Endothelial cell of umbilical vein (primary cell): ENCODE measurements around the gene ADA. TPM values are rescaled to one million over a fixed set of nuclear protein-coding genes. Genes with fewer than 3 reads are reported as not detected.
A peak's percentile ranks its signal among the peaks of the same experiment; 100 is the strongest.

Source experiments
- BruUV-seq: library from RNA; stranded (reverse); fragments of 400-500 nt; replicated peaks from 2 replicates; lab custom pipeline; 2021; lab: Mats Ljungman, UMichigan
- CTCF ChIA-PET: fragments of 300-600, 350-600 bp; sonication (Branson Sonifier 250); formaldehyde crosslinking; loops from one replicate; lab custom pipeline; 2021; ENCODE audit warnings: antibody characterized with exemption, inconsistent platforms; lab: Charles Lee
- POLR2A ChIA-PET: fragments of 300-600, 350-600 bp; sonication (Branson Sonifier 250); formaldehyde crosslinking; loops from one replicate; lab custom pipeline; 2021; ENCODE audit warnings: antibody characterized with exemption, inconsistent platforms; lab: Charles Lee
- DNase-seq: peaks from one replicate; pipeline ENCODE4 v3.0.0-alpha.2; 2011; ENCODE audit warnings: low read depth, low spot score
- FAIRE-seq: peaks from 2 replicates; lab custom pipeline; 2011; peaks lifted over from hg19 to GRCh38; lab: Jason Lieb, UNC
- H2AFZ ChIP-seq: 2 replicates; pipeline ENCODE4 v1.6.0; 2012; ENCODE audit warnings: low read depth, low read length, control low read depth, inconsistent platforms
- H3K27ac ChIP-seq: 2 replicates; pipeline ENCODE4 v1.5.1; 2011; ENCODE audit warnings: low read depth, mild to moderate bottlenecking, control low read depth, low read length, moderate library complexity; ENCODE audit not compliant: insufficient read depth
- H3K27me3 ChIP-seq, 2 experiments: 2 replicates each; pipeline versions ENCODE4 v1.6.0 to v1.6.1; 2011; ENCODE audit warnings: low read length in 2 of 2, mixed read lengths in 1 of 2; ENCODE audit not compliant: control insufficient read depth in 2 of 2, insufficient read depth in 2 of 2
- H3K36me3 ChIP-seq, 2 experiments: 2 replicates in 1 of 2; 3 replicates in 1 of 2; pipeline ENCODE4 v1.5.1; 2011; ENCODE audit warnings: low read length in 2 of 2, mild to moderate bottlenecking in 1 of 2, moderate library complexity in 1 of 2; ENCODE audit not compliant: control insufficient read depth in 2 of 2, insufficient read depth in 2 of 2; ENCODE audit errors: extremely low read depth in 1 of 2
- H3K4me1 ChIP-seq: 3 replicates; pipeline ENCODE4 v1.5.1; 2011; ENCODE audit warnings: mild to moderate bottlenecking, low read length; ENCODE audit not compliant: control insufficient read depth, insufficient read depth; ENCODE audit errors: extremely low read depth
- H3K4me2 ChIP-seq: 2 replicates; pipeline ENCODE4 v1.6.1; 2011; ENCODE audit warnings: low read length, control low read depth, mixed read lengths; ENCODE audit not compliant: insufficient read depth
- H3K4me3 ChIP-seq, 3 experiments: fragments of 200-600 bp in 1 of 3; sonication (generic), shearing (Covaris generic) in 1 of 3; replicated peaks in 1 of 3; 2 replicates each; pipeline ENCODE4 v1.5.1; 2011 to 2016; ENCODE audit warnings: control low read depth in 3 of 3, low read length in 3 of 3, mild to moderate bottlenecking in 2 of 3, inconsistent platforms in 1 of 3, low read depth in 1 of 3, moderate library complexity in 1 of 3; ENCODE audit not compliant: insufficient read depth in 1 of 3
- H3K79me2 ChIP-seq: 2 replicates; pipeline ENCODE4 v1.6.0; 2012; ENCODE audit warnings: low read length, inconsistent platforms; ENCODE audit not compliant: control insufficient read depth, insufficient read depth
- H3K9ac ChIP-seq: replicated peaks from 2 replicates; pipeline ENCODE3; 2011; ENCODE audit warnings: low read length, control low read depth; ENCODE audit not compliant: insufficient read depth; ENCODE audit errors: extremely low read depth
- H3K9me1 ChIP-seq: replicated peaks from 3 replicates; pipeline ENCODE4 v1.6.0; 2011; ENCODE audit warnings: mild to moderate bottlenecking, low read length; ENCODE audit not compliant: control insufficient read depth, insufficient read depth; ENCODE audit errors: extremely low read depth
- H3K9me3 ChIP-seq: replicated peaks from 2 replicates; pipeline ENCODE4 v1.5.1; 2012; ENCODE audit warnings: low read length, inconsistent platforms; ENCODE audit not compliant: control insufficient read depth, insufficient read depth
- H4K20me1 ChIP-seq: replicated peaks from 2 replicates; pipeline ENCODE3; 2011; ENCODE audit warnings: mild to moderate bottlenecking, low read length; ENCODE audit not compliant: control insufficient read depth, insufficient read depth; ENCODE audit errors: extremely low read depth
- CTCF ChIP-seq, 2 donors: IDR thresholded peaks; 1 replicate in 1 of 2; 2 replicates in 1 of 2; pipeline ENCODE4 v1.5.1; 2011; ENCODE audit warnings: low read length in 2 of 2, mild to moderate bottlenecking in 2 of 2, moderate library complexity in 2 of 2, control low read depth in 1 of 2, inconsistent platforms in 1 of 2, low read depth in 1 of 2; ENCODE audit not compliant: insufficient read depth in 1 of 2; ENCODE audit errors: extremely low read depth in 1 of 2
- POLR2AphosphoS5 ChIP-seq: IDR thresholded peaks from 2 replicates; pipeline ENCODE4 v1.6.1; 2012; ENCODE audit warnings: low read depth, mild to moderate bottlenecking, control low read depth, low read length, moderate library complexity; ENCODE audit not compliant: insufficient read depth
- dilution Hi-C: fragments of 300-500 bp; cut with MboI; formaldehyde crosslinking; loops from one replicate; pipeline ENCODE4 v1.15.0; 2019; ENCODE audit warnings: low sequenced_read_pairs; ENCODE audit not compliant: extremely low pct_ligation_motif_present
- intact Hi-C: fragments of 100-400 bp; cut with micrococcal nuclease; formaldehyde crosslinking; loops from one replicate; pipeline ENCODE4 v1.10.0; 2022
- polyA plus RNA-seq, 4 experiments: library from polyadenylated mRNA; depleted of rRNA in 3 of 4; stranded (reverse) in 3 of 4; unstranded in 1 of 4; fragments of >200 nt; gene quantifications; 2 replicates each; pipeline versions ENCODE4 v1.2.1 to v1.2.3, GENCODE V29; 2011 to 2012; ENCODE audit warnings: missing spikeins in 1 of 4
- total RNA-seq: library from RNA; stranded (reverse); gene quantifications from 2 replicates; pipeline ENCODE4 v1.2.3, GENCODE V29; 2021

ADA gene
- total and polyA plus RNA-seq, 2 donors (not counting 3 experiments of a cell fraction or from before 2014, with no cell fraction given), result 26.3 to 33.1 TPM

- ChIA-PET CTCF (interaction anchor here (0.5 to 6.5 kb wide), 45 partner anchors 10 to 610 kb away, joined by 3 to 310 read pairs (median 5); partner anchors contain the start of genes ADA and TTPAL), POLR2A (no interaction called here)
- H3K4me2 ChIP-seq, result no peak overlapping the region
- no peaks in the 10 kb centered on the region for H3K36me3 ChIP-seq
- no peak overlapping the region for H3K4me3 ChIP-seq
- H3K9me3 ChIP-seq, result no peaks in the 10 kb centered on the region
- intact Hi-C loops, result loop anchor here (1.0 to 2.0 kb wide), 3 partner anchors 33 to 295 kb away; partner anchors contain the start of gene ADA
- TF ChIP-seq POLR2AphosphoS5, result no peak
- peak; percentile 67 to 75 for TF ChIP-seq CTCF (IDR thresholded peaks at IDR 0.05; ENCODE audit: extremely low read depth in 1 of 2, insufficient read depth in 1 of 2, low read depth in 1 of 2, low read length in 2 of 2)
- no peak overlapping the region for H3K27ac ChIP-seq
- dilution Hi-C loops, result no loop called here
- DNase-seq (peak; percentile 64), FAIRE-seq (peak; percentile 82)
- H3K9ac ChIP-seq, result no peak overlapping the region
- H3K79me2 ChIP-seq, result no peaks in the 10 kb centered on the region
- no peaks in the 10 kb centered on the region for H3K4me1 ChIP-seq
- H3K9me1 ChIP-seq, result no peaks in the 10 kb centered on the region
- no peaks in the 10 kb centered on the region for H3K27me3 ChIP-seq
- BruUV-seq, result no TSS peak
- H2AFZ ChIP-seq, result no peak overlapping the region
- no peaks in the 10 kb centered on the region for H4K20me1 ChIP-seq
Measured at GRCh38 chr20:44683263-44684046, 32.0 kb upstream of the ADA start.
